Left colon (tissue), 2 donors: Measurements from ENCODE around the gene DDX55. TPM values are rescaled to one million over a fixed set of nuclear protein-coding genes. Genes with fewer than 3 reads are reported as not detected.
"Not testable (repeated sequence)": the region's sequence is repeated elsewhere in the genome, so short reads cannot be mapped to it uniquely, and the experiment has no call there.

ENCODE experiments used
- ATAC-seq: fragments of 200-7000 bp; cut with Tn5 transposase; one replicate; pipeline ENCODE4 v1.9.1; 2020; ENCODE audit warnings: mild to moderate bottlenecking, moderate library complexity
- DNase-seq, 2 donors: peaks; one replicate each; pipeline ENCODE4 v3.0.0-alpha.2; 2020
- intact Hi-C, 2 donors: fragments of 100-400 bp; cut with DNase I in 1 of 2; cut with micrococcal nuclease in 1 of 2; formaldehyde crosslinking; loops; one replicate each; pipeline versions ENCODE4 v1.11.2 to v1.14.0; 2022; cut with DNase I, micrococcal nuclease
- long read RNA-seq: library from polyadenylated mRNA; unstranded; transcript quantifications from one replicate; pipeline ENCODE4 v2.0.0, GENCODE V29; 2021
- total RNA-seq, 2 donors: library from RNA; stranded (reverse); fragmentation: NEBNext Ultra II Directional; extraction: Animal tissue kit (Norgen Biotek cat#: 25700); gene quantifications; one replicate each; pipeline ENCODE4 v1.2.1, GENCODE V29; 2021
- donor health status: DM: no; HTN: no; CAD: no.
- donor health status: DM: yes; HTN: yes; CAD: no.

Gene DDX55, protein sequence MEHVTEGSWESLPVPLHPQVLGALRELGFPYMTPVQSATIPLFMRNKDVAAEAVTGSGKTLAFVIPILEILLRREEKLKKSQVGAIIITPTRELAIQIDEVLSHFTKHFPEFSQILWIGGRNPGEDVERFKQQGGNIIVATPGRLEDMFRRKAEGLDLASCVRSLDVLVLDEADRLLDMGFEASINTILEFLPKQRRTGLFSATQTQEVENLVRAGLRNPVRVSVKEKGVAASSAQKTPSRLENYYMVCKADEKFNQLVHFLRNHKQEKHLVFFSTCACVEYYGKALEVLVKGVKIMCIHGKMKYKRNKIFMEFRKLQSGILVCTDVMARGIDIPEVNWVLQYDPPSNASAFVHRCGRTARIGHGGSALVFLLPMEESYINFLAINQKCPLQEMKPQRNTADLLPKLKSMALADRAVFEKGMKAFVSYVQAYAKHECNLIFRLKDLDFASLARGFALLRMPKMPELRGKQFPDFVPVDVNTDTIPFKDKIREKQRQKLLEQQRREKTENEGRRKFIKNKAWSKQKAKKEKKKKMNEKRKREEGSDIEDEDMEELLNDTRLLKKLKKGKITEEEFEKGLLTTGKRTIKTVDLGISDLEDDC
- 10 to 100 TPM; 13.0 to 15.4 TPM for total RNA-seq
- long read RNA-seq, partial matches to known transcripts = 16 of 26 reads
- long read RNA-seq, other reads (novel, unspliced or antisense) = 6 of 26 reads

DNA sequence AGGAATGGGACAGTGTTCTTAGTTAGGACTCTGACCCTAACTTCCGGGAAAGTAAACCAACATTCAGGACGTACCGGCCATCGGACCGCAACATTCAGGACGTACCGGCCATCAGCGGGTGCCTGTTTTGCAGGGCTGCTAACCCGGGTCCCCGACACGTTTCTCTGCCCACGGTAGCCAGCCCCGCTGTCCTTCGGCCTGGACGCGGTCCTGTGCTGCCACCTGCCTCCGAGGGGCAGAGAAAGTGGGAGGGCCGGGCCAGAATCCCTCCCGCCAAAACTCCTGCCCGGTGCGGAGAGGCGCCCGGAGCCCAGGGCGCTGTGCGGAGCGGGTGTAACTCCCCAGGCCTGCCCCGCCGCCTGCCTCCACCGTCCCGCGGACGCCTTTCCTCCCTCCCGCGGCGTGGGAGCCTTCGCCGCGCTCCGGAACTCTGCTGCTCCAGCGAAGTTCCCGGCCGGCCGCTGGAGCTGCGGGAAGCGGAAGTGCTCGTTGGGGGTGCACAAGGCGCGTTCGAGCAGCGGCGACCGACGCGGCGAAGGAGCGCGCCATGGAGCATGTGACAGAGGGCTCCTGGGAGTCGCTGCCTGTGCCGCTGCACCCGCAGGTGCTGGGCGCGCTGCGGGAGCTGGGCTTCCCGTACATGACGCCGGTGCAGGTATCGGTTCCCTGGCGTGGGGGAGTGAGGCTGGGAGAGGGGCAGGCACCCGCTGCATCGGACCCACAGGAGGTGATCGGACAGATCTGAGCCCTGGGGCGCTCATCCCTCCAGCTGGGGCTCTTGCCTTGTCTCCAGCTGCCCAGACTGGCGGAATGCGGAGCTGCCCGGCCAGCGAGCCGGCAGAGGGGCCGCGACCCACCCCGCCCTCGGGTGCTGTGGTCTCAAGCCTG lies at the start of gene DDX55:
Gene DDX55 (plus strand): TSS at position 498 of the 888 bp plus-strand sequence. CDS start 50 bp downstream, at position 548.
- ATAC-seq = peak; percentile 98
- intact Hi-C loops = no loop called here
- DNase-seq = peak; percentile 80 to 89

DNA sequence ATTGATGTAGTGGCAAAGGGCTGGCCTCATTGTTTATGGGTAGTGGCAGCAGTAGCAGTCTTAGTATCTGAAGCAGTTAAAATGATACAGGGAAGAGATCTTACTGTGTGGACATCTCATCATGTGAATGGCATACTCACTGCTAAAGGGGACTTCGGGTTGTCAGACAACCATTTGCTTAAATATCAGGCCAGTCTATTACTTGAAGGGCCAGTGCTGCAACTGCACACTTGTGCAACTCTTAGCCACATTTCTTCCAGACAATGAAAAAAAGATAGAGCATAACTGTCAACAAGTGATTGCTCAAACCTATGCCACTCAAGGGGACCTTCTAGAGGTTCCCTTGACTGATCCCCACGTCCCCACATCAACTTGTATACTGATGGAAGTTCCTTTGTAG lies 47.8 kb upstream of the DDX55 start:
- ATAC-seq, DNase-seq, intact Hi-C loops: not testable (repeated sequence)

DNA sequence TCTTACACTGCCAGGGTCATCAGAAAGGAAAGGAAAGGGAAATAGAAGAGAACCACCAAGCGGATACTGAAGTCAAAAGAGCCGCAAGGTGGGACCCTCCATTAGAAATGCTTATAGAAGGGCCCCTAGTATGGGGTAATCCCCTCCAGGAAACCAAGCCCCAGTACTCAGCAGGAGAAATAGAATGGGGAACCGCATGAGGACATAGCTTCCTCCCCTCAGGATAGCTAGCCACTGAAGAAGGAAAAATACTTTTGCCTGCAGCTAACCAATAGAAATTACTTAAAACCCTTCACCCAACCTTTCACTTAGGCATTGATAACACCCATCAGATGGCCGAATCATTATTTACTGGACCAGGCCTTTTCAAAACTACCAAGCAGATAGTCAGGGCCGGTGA lies 47.1 kb upstream of the DDX55 start:
- ATAC-seq, DNase-seq, intact Hi-C loops: not testable (repeated sequence)

DNA sequence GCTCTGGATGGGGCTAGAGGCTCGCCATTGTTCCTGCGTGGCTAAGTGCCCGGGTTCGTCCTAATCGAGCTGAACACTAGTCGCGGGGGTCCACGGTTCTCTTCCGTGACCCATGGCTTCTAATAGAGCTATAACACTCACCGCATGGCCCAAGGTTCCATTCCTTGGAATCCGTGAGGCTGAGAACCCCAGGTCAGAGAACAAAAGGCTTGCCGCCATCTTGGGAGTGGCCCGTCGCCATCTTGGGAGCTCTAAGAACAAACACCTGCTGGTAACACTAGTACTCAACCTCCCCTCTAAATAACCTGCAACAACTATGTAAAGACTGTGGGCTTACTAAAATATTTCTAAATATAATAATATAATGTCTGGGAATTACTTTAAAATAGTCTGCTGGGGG lies 43.4 kb upstream of the DDX55 start:
- DNase-seq, intact Hi-C loops, ATAC-seq: not testable (repeated sequence)

DNA sequence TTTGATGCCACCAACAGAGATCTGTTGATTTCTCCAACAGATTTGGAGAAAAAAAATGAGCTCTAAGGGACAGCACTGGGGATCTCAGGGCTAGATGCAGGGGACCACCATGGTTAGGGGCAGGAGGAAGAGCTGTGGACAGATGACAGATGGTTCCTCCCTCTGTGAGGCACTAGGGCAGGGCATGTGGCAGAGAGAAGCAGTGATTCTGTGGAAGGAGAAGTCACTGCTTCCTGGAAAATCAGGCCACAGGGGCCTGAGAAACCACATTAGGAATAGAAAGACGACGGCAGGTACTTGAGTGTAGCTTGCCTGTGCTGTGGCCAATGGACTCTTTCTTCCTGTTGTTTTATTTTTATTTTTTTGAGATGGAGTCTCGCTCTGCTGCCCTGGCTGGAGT lies 42.4 kb upstream of the DDX55 start:
- DNase-seq (no peak), ATAC-seq (no peak)
- intact Hi-C loops = no loop called here

DNA sequence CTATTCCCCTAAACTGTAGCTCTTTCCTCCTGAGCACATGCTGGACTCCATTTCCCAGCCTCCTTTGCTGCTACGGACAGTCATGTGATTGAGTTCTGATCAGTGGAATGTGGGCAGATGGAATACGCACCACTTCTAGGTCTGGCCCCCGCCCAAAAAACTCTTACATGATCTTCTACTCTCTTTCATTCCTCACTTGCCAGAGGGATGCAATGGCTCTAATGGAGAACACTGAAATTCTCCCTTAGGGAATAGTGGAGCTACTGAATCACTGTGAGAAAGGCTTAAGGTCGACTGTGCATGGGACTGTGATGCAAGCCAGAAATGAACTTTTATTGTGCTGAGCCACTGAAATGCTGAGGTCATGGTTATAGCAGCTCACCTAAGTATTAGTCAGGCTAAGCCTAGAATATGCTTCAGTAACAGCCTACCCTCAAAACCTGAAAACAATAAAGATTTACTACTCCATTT lies 30.5 kb upstream of the DDX55 start:
- DNase-seq (peak in 1 of 2 donors; percentile 25), ATAC-seq (peak; percentile 65)
- intact Hi-C loops = no loop called here

DNA sequence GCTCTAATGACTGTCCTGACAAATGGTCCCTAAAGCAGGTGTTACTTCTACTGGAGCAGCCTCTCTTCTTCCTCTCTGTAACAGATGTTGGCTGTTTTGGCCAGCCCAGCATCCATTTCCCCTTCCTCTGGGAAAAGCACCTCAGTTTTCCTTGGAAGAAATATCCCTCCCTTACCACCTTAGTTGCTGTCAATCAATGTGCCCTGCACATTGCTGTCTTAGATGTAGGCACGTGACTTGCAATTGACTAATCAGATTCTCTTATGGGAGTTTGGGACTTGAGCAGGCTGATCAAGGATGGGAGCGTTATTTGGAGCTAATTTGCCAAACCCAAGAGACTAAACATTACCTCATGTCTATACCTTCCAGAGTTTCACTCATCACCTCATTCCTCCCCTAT lies 29.5 kb upstream of the DDX55 start:
- DNase-seq = no peak
- intact Hi-C loops = no loop called here
- no peak for ATAC-seq

DNA sequence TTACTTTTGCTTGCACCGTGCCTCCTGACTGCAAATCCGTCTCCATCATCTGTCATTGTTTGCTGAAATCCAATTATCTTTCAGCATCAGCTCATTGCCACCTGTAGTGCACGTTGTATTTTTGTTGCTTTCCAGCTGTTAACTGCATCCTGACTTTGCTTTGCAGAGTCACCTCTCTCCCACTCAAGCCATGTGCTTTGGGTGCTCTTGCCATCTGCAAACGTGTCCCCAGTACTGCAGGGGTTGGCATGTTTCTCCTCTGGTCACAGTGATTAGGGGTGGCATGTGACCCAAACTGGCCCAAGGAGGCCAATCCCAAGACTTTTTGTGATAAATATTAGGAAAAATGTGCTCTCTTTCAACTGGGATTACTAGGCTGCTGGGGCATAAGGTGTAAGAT lies 28.0 kb upstream of the DDX55 start:
- intact Hi-C loops = no loop called here
- no peak for DNase-seq
- ATAC-seq = no peak

DNA sequence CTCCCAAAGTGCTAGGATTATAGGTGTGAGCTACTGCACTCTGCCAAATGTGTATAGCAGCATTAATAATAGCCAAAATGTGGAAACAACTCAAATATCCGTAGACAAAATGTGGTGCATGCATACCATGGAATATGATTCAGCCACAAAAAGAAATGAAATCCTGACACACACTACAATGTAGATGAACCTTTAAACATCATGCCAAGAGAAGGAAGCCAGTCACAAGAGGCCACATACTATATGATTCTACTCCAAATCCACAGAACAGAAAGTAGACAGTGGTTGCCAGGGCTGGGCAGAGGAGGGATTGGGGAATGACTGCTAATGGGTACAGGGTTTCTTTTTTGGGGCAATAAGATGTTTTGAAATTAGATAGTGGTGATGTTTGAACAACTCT lies 25.3 kb upstream of the DDX55 start:
- intact Hi-C loops = no loop called here
- ATAC-seq (no peak), DNase-seq (no peak)

DNA sequence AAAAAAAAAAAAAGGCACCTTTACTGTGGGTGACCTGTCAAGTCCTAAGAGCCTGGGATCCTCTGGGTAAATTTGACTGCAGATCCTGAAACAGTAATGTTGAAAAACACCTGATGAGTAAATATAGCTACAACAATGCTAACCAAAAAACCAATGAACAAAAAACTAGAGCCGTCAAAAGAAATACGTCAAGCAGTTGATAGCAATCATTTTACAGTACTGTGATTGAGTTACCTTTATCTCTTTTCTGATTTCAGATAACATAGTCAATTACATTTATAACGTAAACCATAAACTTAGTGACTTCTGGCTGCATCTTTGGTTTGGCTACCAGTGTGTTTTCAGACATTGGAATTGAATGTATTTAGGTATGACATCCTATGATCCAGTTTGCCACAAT lies 23.7 kb upstream of the DDX55 start:
- DNase-seq (no peak), ATAC-seq (no peak)
- intact Hi-C loops = no loop called here

DNA sequence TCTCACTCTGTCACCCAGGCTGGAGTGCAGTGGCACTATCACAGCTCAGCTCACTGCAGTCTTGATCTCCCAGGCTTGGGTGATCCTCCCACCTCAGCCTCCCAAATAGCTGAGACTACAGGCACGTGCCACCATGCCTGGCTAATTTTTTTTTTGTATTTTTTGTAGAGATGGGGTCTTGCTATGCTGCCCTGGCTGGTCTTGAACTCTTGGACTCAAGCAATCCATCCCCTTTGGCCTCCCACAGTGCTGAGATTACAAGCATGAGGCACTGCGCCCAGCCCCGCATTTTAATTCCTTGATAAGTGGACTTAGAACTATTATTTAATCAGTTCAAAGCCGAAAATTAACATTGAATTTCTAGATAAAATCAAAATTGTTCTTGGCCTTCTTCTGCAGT lies 23.1 kb upstream of the DDX55 start:
- intact Hi-C loops, DNase-seq, ATAC-seq: not testable (repeated sequence)

DNA sequence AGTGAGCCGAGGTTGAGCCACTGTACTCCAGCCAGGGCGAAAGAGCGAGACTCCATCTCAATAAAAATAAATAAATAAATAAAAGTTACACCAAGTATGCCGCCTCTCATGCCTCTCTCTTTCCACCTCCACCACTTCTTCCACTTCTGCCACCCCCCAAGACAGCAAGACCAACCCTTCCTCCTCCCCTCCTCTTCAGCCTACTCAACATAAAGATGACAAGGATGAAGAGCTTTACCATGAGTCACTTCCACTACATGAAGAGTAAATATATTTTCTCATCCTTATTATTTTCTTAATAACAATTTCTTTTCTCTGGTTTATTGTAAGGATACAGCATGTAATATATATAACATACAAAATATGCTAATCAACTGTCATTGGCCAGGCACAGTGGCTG lies 21.1 kb upstream of the DDX55 start:
- intact Hi-C loops = no loop called here
- DNase-seq = no peak
- ATAC-seq = no peak

DNA sequence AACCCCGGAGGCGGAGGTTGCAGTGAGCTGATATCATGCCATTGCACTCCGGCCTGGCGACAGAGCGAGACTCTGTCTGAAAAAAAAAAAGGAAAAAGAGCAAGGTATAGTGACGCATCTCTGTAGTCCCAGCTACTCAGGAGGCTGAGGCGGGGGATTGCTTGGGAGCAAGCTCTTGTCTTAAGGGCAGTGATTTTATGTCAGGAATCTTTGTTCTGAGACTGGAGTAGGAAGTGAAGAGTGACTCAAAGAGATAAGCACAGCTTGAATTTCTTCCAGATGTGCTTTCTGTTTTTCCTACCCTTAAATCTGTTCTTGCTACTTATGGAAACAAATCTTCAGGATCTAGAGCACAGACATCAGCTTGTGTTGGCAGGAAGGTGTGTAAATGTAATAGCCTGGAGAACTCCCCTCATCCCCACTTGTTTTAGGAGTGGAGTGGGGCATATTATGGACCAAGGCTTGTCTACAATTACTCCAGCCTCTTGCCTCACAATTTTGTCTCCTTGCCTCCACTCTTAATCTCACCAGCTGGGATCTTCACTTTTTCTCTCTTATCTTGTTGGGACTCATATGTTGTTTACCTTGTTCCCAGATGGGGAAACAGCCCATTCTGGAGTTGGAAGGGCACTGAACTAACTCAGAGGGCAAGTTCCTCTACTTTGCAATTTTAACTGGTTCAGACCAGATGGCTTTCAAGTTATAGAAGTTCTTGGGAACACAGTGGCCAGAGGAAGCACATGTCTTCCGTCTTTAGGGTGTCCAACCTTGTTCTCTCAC lies 10.0 kb upstream of the DDX55 start:
- DNase-seq = no peak
- ATAC-seq = no peak
- intact Hi-C loops = no loop called here

DNA sequence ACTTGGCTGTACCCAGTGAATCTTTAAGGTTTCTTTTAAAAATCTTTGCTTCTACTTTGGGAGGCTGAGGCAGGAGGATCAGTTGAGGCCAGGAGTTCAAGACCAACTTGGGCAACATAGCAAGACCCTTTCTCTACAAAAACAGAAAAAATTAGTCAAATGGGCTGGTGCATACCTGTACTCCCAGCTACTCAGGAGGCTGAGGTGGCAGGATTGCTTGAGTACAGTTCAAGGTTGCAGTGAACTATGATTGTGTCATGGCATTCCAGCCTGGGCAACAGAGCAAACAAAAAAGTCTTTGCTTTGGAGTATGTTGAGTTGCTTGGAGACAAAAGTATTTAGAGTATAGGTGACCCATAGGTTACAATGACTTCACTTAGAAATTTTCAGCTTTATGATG lies 6.2 kb upstream of the DDX55 start:
- no peak for ATAC-seq
- intact Hi-C loops = no loop called here
- DNase-seq = no peak

DNA sequence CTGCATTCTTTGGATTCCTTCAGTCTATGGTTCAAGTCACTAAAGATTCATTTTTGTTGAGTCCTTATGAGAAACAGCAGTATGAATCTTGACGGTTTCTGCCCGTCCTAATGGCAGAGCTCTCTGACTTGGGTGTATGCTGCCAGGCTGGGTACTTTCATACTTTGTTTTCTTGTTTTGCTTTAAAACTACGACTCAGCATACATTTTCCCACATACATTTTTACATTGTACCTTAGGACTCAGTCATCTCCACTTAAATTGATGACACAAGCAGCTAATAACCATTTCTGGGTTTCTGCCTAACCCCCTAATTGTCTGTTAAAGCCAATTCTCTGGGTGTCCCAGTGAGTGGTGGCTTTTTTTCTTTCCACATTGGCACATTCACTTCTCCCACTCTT lies 4.8 kb upstream of the DDX55 start:
- no peak for ATAC-seq
- DNase-seq = no peak
- intact Hi-C loops = no loop called here

DNA sequence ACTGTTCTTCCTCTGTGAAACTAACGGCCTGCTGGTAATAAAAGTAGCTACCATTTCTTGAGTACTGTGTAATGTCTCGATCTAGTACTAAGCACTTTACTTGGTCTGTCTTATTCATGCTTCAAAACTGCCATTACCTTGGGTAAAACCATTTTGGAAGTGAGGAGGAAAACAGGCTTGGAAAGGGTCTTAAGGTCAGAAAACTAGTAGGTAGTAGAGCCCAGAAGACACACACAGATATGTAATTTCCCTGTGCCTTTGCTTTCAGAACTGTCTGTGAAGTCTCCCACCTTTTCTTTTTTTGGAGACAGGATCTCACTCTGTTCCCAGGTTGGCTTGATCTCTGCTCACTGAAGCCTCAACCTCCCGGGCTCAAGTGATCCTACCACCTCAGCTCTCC lies 3.4 kb upstream of the DDX55 start:
- no peak for DNase-seq
- intact Hi-C loops = no loop called here
- ATAC-seq = no peak

DNA sequence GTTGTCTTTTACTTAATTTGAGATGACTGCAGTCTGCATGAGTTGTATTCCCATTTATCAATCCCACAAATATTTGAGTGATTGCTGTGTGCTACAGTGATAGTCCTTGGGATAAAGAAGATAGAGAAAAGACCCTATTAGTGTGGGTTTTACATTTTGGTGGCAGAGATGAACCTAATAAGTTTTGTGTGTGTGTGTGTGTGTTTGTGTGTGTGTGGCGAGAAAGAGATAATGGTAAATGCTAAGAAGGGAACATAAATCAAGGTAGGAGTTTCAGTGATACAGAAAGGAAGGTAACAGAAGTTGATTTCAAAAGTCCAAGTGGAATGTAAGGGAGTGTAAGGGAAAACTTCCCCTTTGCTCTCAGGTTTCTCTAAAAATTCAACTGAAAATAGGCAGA lies 2.6 kb upstream of the DDX55 start:
- intact Hi-C loops = no loop called here
- DNase-seq (no peak), ATAC-seq (no peak)

DNA sequence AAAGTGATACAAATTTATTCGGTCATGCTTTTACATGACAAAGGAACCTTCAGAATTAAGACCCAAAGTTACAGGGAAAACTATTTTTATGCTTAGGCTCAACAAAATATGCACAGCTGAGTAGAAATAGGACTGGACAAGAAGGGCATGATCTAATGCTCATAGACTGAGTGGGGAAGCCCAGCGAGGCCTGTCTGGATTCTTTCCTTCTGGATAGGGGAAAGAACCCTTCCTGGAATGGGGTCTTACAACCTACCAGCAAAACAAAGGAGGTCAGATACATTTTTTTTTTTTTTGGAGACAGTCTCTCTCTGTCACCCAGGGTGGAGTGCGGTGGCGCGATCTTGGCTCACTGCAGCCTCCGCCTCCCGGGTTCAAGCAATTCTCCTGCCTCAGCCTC lies 2.2 kb upstream of the DDX55 start:
- intact Hi-C loops = no loop called here
- no peak for ATAC-seq

More for the DNA sequence above, 2.2 kb upstream of the DDX55 start:
- no peak for DNase-seq
